TTC549 (cell line): ENCODE data around the gene CD70.
"Not testable (repeated sequence)": the region's sequence is repeated elsewhere in the genome, so short reads cannot be mapped to it uniquely, and the experiment has no call there.

Experiments used
- FAIRE-seq: peaks from 2 replicates; lab custom pipeline; 2012; peaks lifted over from hg19 to GRCh38; lab: Jason Lieb, UNC

Gene CD70

DNA sequence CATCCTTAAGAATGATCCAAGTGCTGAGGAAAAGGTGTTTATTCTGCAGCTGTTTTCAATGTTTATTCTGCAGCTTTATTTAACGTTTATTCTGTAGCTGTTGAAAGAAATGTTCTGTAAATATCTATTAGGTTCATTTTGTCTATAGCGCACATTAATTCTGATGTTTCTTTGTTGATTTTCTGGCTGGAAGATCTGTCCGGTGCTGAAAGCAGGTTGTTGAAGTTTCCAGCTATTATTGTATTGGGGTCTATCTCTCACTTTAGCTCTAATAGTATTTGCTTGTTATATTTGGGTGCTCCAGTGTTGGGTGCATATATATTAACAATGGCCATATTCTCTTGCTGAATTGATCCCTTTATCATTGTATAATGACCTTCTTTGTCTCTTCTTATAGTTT is 20.2 kb downstream of the CD70 start:
- FAIRE-seq: no peak

DNA sequence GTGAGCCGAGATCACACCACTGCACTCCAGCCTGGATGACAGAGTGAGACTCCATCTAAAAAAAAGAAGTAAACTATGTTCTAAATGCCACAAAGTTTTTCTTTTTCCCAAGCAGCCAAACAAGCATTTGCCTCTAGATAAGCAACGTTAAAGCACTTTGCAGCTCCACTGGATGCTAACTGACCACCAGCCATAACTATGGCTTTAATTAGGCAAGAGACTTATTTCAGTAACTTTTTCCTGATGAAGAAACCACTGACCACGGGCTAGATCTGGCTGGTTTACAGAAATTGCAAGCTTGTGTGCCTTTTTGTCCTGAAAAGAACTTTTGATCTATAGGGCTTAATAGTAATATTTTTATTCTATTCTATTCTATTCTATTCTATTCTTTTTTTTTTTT is 22.1 kb downstream of the CD70 start:
- FAIRE-seq: no peak

DNA sequence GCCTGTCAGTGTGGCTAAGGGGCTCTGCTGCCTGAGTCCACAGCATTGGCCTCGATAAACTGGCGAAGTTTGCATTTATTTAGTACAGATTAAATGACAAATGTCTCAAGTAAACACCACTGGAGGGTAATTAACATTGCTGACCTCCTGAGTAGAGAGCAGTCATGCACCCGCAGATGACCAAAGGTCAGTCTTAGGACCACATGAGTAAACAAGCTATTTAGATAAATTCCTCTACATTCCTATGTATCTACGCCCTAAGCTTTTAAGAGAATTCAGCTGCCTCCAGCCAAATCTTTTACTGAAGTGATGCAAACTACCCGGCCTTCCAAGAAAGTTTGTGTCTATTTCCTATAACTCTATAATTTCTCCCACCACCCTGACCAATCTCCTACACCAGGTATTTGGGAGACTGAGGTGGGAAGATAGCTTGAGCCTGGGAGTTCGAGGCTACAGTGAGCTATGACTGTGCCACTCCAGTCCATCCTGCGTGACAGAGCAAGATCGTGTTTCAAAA is 22.9 kb downstream of the CD70 start:
- no peak for FAIRE-seq

DNA sequence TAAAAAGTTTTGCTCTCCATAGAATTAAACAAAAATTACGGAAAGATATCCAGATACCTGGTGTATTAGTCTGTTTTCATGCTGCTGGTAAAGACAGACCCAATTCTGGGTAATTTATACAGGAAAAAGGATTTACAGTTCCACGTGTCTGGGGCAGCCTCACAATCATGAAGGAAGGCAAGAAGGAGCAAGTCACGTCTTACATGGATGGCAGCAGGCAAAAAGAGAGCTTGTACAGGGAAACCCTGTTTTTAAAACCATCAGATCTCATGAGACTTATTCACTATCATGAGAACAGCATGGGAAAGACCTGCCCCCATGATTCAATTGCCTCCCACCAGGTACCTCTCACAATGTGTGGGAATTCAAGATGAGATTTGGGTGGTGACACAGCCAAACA is 24.2 kb downstream of the CD70 start:
- FAIRE-seq: not testable (repeated sequence)

DNA sequence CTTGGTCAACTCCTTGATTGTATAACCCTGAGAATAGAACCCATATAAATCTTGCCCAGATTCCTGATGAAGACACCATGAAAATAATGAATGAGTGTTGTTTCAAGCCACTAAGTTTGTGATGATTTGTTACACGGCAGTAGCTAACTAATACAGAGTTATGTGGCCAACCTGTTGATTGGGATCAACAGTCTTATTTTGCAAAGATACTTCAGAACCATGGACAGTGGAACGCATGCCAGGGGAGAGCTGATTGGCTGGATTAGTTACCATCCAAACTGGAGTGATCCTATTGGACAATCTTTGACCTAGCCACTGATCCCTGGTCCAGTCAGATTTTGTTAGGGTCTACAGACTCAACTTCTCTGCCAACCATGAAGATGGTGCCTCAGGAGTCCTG is 26.6 kb downstream of the CD70 start:
- FAIRE-seq: no peak

DNA sequence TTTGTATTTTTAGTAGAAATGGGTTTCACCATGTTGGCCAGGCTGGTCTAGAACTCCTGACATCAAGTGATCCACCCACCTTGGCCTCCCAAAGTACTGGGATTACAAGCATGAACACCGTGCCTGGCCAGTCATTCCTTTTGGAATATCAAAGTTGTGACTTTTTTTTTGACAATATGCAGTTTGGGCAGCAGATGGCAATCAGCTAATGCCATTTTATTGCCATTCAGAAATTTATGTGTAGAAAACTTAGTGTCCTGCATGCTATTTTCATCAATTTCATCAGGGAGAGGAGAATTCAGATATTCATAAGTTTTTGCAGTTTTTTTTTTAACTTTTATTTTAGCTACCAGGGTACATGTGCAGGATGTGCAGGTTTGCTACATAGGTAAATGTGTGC is 28.5 kb downstream of the CD70 start:
- not testable (repeated sequence) for FAIRE-seq

DNA sequence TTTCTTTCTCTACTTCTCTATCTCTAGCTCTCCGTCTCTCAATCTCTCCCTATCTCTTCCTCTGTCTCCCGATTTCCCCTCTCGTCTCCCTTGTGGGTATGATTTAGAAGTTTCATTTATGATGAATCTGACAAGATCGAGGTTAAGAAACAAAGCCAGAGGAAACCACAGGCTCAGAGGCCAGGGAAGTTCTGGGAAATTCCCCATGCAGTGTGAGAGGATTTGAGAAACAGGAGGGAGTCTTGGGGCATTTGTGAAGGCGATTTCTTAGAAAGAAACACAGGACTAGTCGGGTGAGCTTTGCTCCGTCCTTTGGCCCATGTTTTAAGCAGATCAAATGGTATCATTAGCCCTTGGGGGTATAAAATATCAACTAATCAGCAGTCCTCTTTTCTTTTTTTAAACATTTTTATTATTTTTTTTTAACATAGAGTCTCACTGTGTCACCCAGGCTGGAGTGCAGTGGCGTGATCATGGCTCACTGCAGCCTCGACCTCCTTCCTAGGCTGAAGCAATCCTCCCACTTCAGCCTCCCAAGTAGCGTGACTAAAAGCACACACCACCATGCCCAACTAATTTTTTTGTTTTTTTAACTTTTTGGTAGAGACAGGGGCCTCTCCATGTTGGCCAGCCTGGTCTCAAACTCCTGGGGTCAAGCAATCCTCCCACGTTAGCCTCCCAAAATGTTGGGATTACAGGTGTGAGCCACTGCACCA is 34.3 kb downstream of the CD70 start:
- no peak for FAIRE-seq

DNA sequence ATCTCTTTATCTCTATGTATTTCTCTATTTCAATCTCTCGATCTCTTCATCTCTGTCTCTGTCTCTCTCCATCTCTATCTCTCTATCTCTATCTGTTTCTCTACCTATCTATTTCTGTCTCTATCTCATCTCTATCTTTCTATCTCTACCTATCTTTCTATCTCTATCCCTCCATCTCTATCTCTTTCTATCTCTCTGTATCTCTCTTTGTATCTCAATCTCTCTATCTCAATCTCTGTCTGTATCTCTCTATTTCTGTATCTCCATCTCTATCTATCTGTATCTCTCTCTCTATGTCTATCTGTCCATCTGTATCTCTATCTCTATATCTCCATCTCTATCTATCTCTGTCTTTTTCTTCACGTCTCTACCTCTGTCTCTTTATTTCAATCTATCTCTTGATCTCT is 34.9 kb downstream of the CD70 start:
- no peak for FAIRE-seq

DNA sequence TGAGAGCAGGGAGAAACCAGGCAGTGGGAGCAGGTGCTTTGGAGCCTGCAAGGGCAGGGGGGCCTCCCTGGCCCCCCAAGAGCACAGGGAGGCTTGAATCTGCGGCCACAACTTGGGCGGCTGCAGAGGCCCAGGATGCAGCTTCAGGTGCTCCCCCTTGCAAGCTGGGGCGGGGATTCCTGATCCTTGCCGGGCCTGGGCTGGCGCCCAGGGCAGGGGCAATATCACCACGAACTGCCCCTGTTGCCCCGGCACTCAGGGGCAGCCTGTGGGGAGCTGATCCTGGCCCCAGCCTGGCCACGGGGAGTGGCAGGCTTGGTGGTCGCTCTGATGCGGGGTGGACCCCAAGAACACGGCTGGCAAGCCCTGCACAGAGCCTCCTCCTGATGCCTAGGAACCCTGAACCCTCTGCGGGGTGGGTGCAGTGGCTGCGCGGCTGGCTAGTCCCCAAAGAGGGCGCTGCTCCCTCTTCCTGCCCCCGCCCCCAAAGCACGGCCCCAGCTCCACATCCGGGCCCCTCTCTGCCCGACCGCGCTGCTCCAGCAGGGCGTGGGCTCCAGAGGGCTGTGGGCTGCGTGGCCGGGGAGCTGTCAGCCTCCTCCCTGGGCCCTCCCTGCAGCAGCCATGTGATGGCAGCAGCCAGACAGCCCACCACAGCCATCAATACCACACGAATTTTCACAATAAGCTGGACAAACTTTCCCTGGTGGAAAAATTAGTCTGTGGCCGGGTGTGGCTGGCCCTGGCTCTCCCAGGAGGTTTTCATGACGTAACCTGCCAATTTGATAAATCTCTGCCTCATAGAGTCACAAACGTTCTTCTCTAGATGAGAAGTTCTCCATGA is 39.1 kb downstream of the CD70 start:
- no peak for FAIRE-seq

DNA sequence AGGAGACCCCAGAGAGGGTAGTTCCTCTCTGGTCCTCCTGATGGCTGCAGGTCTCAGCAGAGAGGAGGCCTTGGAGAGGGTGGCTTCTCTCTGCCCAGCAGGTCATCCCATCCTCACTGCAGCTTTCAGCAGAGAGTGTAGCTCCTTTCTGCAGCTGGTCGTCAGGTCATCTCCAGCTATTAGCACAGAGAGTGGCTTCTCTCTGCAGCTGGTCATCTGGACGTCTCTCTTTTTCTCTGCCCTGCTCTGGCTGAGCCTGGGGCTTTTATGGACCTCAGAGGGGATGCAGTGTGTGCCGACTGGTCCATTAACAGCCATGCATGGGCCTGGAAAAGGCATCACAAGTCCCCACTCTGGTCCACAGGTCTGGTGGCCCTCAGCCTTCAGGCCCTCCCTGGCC is 39.9 kb downstream of the CD70 start:
- no peak for FAIRE-seq

DNA sequence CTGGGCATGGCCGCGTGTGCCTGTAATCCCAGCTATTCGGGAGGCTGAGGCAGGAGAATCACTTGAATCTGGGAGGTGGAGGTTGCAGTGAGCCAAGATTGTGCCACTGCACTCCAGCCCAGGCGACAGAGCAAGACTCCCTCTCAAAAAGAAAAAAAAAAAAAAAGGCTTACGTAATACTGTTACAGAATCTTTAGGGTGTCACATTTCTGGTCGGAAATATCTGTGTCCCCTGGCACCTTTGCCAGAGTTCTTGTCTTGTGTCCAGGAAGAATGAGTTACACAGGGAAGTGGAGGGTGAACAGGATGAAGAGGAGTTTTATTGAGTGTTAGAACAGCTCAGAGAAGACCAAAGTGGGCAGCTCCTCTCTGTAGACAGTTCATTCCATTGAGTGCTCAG is 40.3 kb downstream of the CD70 start:
- FAIRE-seq: not testable (repeated sequence)

DNA sequence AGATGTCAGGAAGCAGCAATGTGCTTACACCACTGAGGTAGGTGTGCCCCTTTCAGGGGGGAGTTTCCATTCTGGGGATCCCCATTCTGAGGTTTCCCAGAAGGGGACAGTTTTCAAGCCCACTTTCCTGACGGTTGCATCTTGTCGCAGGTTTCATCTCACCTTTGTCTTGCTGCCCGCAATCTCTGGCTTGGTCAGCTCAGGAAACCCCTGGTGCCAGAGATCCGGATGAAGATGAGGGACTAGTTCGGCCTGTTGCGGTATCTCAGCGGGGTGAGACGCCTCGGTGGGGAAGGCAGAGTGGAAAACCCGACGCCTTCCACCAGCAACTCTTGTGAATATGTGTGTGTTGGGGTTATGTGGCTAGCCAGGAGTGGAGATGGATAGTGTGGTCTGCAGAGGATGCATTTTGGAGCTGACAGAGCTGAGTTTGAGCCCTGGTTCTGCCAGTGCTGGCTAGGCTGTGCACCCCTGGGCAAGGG is 47.0 kb downstream of the CD70 start:
- no peak for FAIRE-seq

DNA sequence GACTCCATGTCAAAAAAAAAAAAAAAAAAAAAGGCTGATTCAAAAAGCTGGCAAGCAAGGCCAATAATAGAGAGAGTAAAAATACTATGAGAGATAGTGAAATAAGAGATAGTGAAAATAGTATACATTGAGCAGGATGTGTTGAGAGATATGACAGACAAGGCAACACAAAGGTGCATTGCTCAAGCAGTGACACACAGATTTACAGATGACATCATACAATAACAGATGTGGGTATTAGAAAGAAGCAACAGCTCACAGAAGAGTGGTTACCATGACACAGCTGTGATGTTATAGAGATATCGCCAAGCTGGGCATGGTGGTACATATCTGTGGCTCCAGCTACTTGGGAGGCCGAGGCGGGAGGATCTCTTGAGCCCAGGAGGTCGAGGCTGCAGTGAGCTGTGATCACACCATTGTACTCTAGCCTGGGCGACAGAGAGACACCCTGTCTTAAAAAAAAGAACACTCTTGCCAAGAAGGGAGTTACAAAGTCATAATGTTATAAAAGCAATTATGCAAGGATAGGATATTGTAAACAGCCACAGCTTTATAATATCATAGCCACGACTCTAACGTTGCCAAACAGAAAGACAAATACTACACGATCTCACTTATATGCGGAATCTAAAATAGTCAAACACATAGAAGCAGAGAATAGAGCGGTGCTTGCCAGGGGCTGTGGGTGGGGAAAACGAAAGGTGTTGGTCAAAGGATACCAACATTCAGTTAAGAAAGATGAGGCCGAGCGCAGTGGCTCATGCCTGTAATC is 49.8 kb downstream of the CD70 start:
- FAIRE-seq: no peak

DNA sequence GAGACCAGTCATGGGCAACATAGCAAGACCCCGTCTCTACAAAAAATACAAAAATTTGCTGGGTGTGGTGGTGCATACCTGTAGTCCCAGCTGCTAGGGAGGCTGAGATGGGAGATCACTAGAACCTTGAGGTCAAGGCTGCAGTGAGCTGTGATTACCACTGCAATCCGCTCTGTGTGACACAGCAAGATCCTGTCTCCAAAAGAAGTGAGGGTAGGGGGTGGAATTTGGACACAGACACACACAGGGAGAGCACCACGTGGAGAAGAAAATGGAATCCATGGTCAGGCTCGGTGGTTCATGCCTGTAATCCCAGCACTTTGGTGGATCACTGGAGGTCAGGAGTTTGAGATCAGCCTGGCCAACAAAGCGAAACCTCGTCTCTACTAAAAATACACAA is 51.4 kb downstream of the CD70 start:
- no peak for FAIRE-seq
